A673 (cell line): Measurements from ENCODE around the gene IDE. TPM values are rescaled to one million over a fixed set of nuclear protein-coding genes. Genes with fewer than 3 reads are reported as not detected.

Source experiments
- BruUV-seq: library from RNA; stranded (reverse); fragments of 400-500 nt; replicated peaks from 2 replicates; lab custom pipeline; 2021; lab: Mats Ljungman, UMichigan
- CTCF ChIA-PET: fragments of 300-600 bp; sonication (Branson Sonifier 250); formaldehyde crosslinking; loops from one replicate; lab custom pipeline; 2022; ENCODE audit warnings: antibody characterized with exemption; lab: Charles Lee
- POLR2A ChIA-PET: fragments of 300-600 bp; sonication (Branson Sonifier 250); formaldehyde crosslinking; loops from one replicate; lab custom pipeline; 2022; ENCODE audit warnings: antibody characterized with exemption; ENCODE audit not compliant: low non-redundant PET; lab: Charles Lee
- DNase-seq: peaks from one replicate; pipeline ENCODE4 v3.0.0-alpha.2; 2015; ENCODE audit warnings: low spot score
- H3K27ac ChIP-seq: fragments of 200-600 bp; sonication (generic); 2 replicates; pipeline ENCODE4 v1.5.1; 2016; ENCODE audit warnings: mixed run types, low read depth, mild to moderate bottlenecking, mixed read lengths, antibody characterized with exemption, low read length; ENCODE audit not compliant: poor library complexity, severe bottlenecking
- H3K27me3 ChIP-seq: fragments of 200-600 bp; sonication (generic); replicated peaks from 2 replicates; pipeline ENCODE4 v1.6.1; 2017; ENCODE audit warnings: mixed run types, low read depth, mild to moderate bottlenecking, mixed read lengths, antibody characterized with exemption, low read length; ENCODE audit not compliant: insufficient read depth, poor library complexity
- H3K36me3 ChIP-seq: fragments of 200-600 bp; sonication (generic); 2 replicates; pipeline ENCODE4 v1.6.1; 2016; ENCODE audit warnings: mixed run types, mild to moderate bottlenecking, mixed read lengths, antibody characterized with exemption, low read length; ENCODE audit not compliant: insufficient read depth, poor library complexity, severe bottlenecking
- H3K4me1 ChIP-seq: fragments of 200-600 bp; sonication (generic); 2 replicates; pipeline ENCODE4 v1.6.1; 2017; ENCODE audit warnings: mixed run types, mild to moderate bottlenecking, mixed read lengths, antibody characterized with exemption, low read length; ENCODE audit not compliant: insufficient read depth, poor library complexity, severe bottlenecking
- H3K4me3 ChIP-seq: fragments of 200-600 bp; sonication (generic); 2 replicates; pipeline ENCODE4 v1.5.1; 2016; ENCODE audit warnings: low read depth, mixed run types, mild to moderate bottlenecking, mixed read lengths, low read length; ENCODE audit not compliant: poor library complexity, severe bottlenecking
- H3K9me3 ChIP-seq: fragments of 200-600 bp; sonication (generic); 2 replicates; pipeline ENCODE4 v1.6.1; 2016; ENCODE audit warnings: mixed run types, low read depth, mild to moderate bottlenecking, mixed read lengths, antibody characterized with exemption, low read length; ENCODE audit not compliant: poor library complexity, severe bottlenecking
- EZH2 ChIP-seq: fragments of 200-600 bp; sonication (generic); IDR thresholded peaks from 2 replicates; pipeline ENCODE4 v1.6.1; 2017; ENCODE audit warnings: borderline replicate concordance, low read depth, mild to moderate bottlenecking, mixed read lengths, antibody characterized with exemption, low read length; ENCODE audit not compliant: poor library complexity, severe bottlenecking
- intact Hi-C: fragments of 100-400 bp; cut with micrococcal nuclease; formaldehyde crosslinking; loops from one replicate; pipeline ENCODE4 v1.10.0; 2022; ENCODE audit not compliant: unreplicated experiment
- total RNA-seq: library from RNA; stranded (reverse); gene quantifications from 2 replicates; pipeline ENCODE4 v1.2.3, GENCODE V29; 2021
- TF ChIP-seq, protein P1 (sequence below): fragments of 300-800, 200-600 bp; sonication (generic); conservative IDR thresholded peaks from 2 replicates; pipeline ENCODE4 v1.5.1; 2017; ENCODE audit warnings: low read depth, mild to moderate bottlenecking, antibody characterized with exemption, low read length, moderate library complexity, mixed read lengths

Gene IDE
- total RNA-seq, 1 experiment from 2014 or later = 87.8 TPM

DNA sequence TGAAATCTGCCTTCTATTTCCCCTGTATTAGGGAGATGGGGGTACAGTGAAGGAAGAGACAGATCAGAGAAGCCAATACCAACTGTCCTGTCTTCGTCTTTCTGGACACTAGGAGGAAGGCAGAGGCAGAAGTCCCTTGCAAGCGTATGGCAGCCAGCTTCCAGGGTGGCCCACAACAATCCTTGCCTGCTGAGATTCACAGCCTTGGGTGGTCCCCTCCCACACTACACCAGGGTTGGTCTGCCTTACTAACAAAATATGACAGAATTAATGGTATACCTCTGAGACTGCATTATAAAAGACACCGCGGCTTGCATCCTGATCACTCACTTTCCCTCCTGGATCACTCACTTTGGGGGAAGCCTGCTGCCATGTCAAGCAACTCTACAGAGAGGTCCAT is 90.4 kb downstream of the IDE start:
- Histone ChIP-seq H3K4me3 (no peak overlapping the region), H3K27ac (no peak overlapping the region), H3K9me3 (no peaks in the 10 kb centered on the region), H3K27me3 (no peaks in the 10 kb centered on the region), H3K4me1 (no peaks in the 10 kb centered on the region), H3K36me3 (peaks cover 43% of the 10 kb centered on the region)
- no peak for DNase-seq
- POLR2A ChIA-PET = no interaction called here
- no TSS peak for BruUV-seq
- CTCF ChIA-PET = no interaction called here
- no peak for TF ChIP-seq EZH2
- TF ChIP-seq, protein P1, sequence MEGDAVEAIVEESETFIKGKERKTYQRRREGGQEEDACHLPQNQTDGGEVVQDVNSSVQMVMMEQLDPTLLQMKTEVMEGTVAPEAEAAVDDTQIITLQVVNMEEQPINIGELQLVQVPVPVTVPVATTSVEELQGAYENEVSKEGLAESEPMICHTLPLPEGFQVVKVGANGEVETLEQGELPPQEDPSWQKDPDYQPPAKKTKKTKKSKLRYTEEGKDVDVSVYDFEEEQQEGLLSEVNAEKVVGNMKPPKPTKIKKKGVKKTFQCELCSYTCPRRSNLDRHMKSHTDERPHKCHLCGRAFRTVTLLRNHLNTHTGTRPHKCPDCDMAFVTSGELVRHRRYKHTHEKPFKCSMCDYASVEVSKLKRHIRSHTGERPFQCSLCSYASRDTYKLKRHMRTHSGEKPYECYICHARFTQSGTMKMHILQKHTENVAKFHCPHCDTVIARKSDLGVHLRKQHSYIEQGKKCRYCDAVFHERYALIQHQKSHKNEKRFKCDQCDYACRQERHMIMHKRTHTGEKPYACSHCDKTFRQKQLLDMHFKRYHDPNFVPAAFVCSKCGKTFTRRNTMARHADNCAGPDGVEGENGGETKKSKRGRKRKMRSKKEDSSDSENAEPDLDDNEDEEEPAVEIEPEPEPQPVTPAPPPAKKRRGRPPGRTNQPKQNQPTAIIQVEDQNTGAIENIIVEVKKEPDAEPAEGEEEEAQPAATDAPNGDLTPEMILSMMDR = no peak
- intact Hi-C loops = no loop called here

DNA sequence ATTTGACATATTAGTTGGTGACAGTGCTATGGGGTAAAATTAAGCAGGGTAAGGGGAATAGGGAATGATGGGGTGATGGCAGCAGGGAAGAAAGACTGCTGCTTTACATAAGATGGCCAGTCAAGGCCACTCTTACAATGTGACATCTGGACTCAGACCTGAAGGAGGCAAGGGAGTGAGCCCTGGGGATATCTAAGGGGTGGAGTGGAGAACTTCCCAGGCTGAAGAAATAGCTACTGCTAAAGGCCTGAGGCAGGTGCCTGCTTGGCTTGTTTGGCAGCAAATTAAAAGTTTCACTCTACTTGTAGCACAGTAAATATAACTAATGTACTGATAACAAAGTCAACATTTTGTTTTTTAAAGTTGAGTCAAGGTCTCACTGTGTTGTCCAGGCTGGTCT is 93.5 kb downstream of the IDE start:
- DNase-seq = no peak
- TF ChIP-seq EZH2 = no peak
- TF ChIP-seq, protein P1 = no peak
- POLR2A ChIA-PET = no interaction called here
- intact Hi-C loops = no loop called here
- Histone ChIP-seq H3K9me3 (no peaks in the 10 kb centered on the region), H3K27ac (no peak overlapping the region), H3K27me3 (no peaks in the 10 kb centered on the region), H3K4me3 (no peak overlapping the region), H3K4me1 (no peaks in the 10 kb centered on the region), H3K36me3 (peaks cover 34% of the 10 kb centered on the region)
- no TSS peak for BruUV-seq
- CTCF ChIA-PET = no interaction called here

DNA sequence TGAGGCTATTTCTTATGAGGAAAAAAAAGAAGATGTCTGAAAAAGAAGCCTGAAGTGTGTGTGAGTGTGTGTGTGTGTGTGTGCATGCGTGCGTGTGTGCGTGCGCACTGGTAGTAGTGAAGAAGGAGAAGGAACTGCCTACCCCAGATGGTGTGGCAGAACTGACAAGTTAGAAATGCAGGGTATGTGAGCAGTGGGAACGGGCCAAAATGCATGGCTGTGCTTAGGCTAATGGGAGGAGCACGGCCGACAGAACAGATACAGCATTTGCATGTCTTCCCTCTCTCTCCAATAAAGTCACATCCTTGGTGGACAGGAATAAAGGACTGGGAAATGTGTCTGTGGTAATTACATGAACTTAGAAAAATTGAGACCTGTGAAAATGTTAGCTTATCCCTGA is 94.3 kb downstream of the IDE start:
- Histone ChIP-seq H3K4me3 (no peak overlapping the region), H3K36me3 (peaks cover 34% of the 10 kb centered on the region), H3K27ac (no peak overlapping the region), H3K4me1 (no peaks in the 10 kb centered on the region), H3K27me3 (no peaks in the 10 kb centered on the region), H3K9me3 (no peaks in the 10 kb centered on the region)
- no TSS peak for BruUV-seq
- TF ChIP-seq, protein P1 = no peak
- TF ChIP-seq EZH2 = no peak
- CTCF ChIA-PET = no interaction called here
- DNase-seq = no peak
- POLR2A ChIA-PET = no interaction called here
- intact Hi-C loops = no loop called here
